ENCODE results near the gene PRSS38.

The PRSS38 gene

GRCh38 chr1:227786673-227787512 lies 28.6 kb upstream of the PRSS38 start:
- H3K27me3 Mint-ChIP-seq = no peaks in the 10 kb centered on the region
- H3K4me3 Mint-ChIP-seq = peak overlapping the region; percentile 85
- H3K27ac Mint-ChIP-seq = no peak overlapping the region
- H3K9me3 Mint-ChIP-seq = no peaks in the 10 kb centered on the region
- H3K36me3 Mint-ChIP-seq = no peaks in the 10 kb centered on the region
- H3K4me1 Mint-ChIP-seq = peaks cover 8% of the 10 kb centered on the region

- no peak overlapping the region for H3K27ac Mint-ChIP-seq
- H3K27me3 Mint-ChIP-seq = no peaks in the 10 kb centered on the region
- no peaks in the 10 kb centered on the region for H3K36me3 Mint-ChIP-seq
- H3K4me3 Mint-ChIP-seq = peak overlapping the region; percentile 85
- no peaks in the 10 kb centered on the region for H3K9me3 Mint-ChIP-seq
- peaks cover 8% of the 10 kb centered on the region for H3K4me1 Mint-ChIP-seq
Observed at GRCh38 chr1:227787513-227788270, 27.8 kb upstream of the PRSS38 start.

GRCh38 chr1:227788271-227789083 lies 27.0 kb upstream of the PRSS38 start:
- Mint-ChIP-seq H3K36me3 (no peaks in the 10 kb centered on the region), H3K9me3 (no peaks in the 10 kb centered on the region), H3K4me1 (peaks cover 8% of the 10 kb centered on the region), H3K4me3 (peak overlapping the region; percentile 85), H3K27ac (no peak overlapping the region), H3K27me3 (no peaks in the 10 kb centered on the region)

GRCh38 chr1:227789084-227790033 lies 26.1 kb upstream of the PRSS38 start:
- no peaks in the 10 kb centered on the region for H3K27me3 Mint-ChIP-seq
- H3K36me3 Mint-ChIP-seq = no peaks in the 10 kb centered on the region
- peak overlapping the region; percentile 85 for H3K4me3 Mint-ChIP-seq
- H3K27ac Mint-ChIP-seq = peak overlapping the region; percentile 74
- H3K4me1 Mint-ChIP-seq = peaks cover 8% of the 10 kb centered on the region
- H3K9me3 Mint-ChIP-seq = no peaks in the 10 kb centered on the region

GRCh38 chr1:227790034-227790400 lies 25.5 kb upstream of the PRSS38 start:
- Mint-ChIP-seq H3K4me3 (no peak overlapping the region), H3K9me3 (no peaks in the 10 kb centered on the region), H3K27me3 (no peaks in the 10 kb centered on the region), H3K4me1 (peaks cover 8% of the 10 kb centered on the region), H3K36me3 (no peaks in the 10 kb centered on the region), H3K27ac (no peak overlapping the region)

GRCh38 chr1:227790868-227791267 lies 24.6 kb upstream of the PRSS38 start:
- Mint-ChIP-seq H3K36me3 (no peaks in the 10 kb centered on the region), H3K27me3 (no peaks in the 10 kb centered on the region)

GRCh38 chr1:227791425-227792143 lies 23.9 kb upstream of the PRSS38 start:
- no peaks in the 10 kb centered on the region for H3K27me3 Mint-ChIP-seq
- H3K4me3 Mint-ChIP-seq = no peak overlapping the region
- H3K36me3 Mint-ChIP-seq = no peaks in the 10 kb centered on the region
- H3K9me3 Mint-ChIP-seq = no peaks in the 10 kb centered on the region
- H3K4me1 Mint-ChIP-seq = peaks cover 8% of the 10 kb centered on the region
- no peak overlapping the region for H3K27ac Mint-ChIP-seq

More at GRCh38 chr1:227790868-227791267, 24.6 kb upstream of the PRSS38 start:
- Mint-ChIP-seq H3K4me1 (peaks cover 8% of the 10 kb centered on the region), H3K9me3 (no peaks in the 10 kb centered on the region), H3K27ac (no peak overlapping the region), H3K4me3 (no peak overlapping the region)

GRCh38 chr1:227792216-227793078 lies 23.0 kb upstream of the PRSS38 start:
- H3K9me3 Mint-ChIP-seq = no peaks in the 10 kb centered on the region
- H3K27me3 Mint-ChIP-seq = no peaks in the 10 kb centered on the region
- H3K36me3 Mint-ChIP-seq = no peaks in the 10 kb centered on the region
- no peak overlapping the region for H3K27ac Mint-ChIP-seq
- no peak overlapping the region for H3K4me3 Mint-ChIP-seq
- H3K4me1 Mint-ChIP-seq = peaks cover 4% of the 10 kb centered on the region

- Mint-ChIP-seq H3K4me3 (no peak overlapping the region), H3K27ac (no peak overlapping the region), H3K27me3 (no peaks in the 10 kb centered on the region), H3K9me3 (no peaks in the 10 kb centered on the region), H3K36me3 (no peaks in the 10 kb centered on the region), H3K4me1 (peaks cover 4% of the 10 kb centered on the region)
Observed at GRCh38 chr1:227793079-227793947, 22.2 kb upstream of the PRSS38 start.

- Mint-ChIP-seq H3K27ac (no peak overlapping the region), H3K27me3 (no peaks in the 10 kb centered on the region), H3K36me3 (no peaks in the 10 kb centered on the region)
Observed at GRCh38 chr1:227793948-227794816, 21.3 kb upstream of the PRSS38 start.

DNA sequence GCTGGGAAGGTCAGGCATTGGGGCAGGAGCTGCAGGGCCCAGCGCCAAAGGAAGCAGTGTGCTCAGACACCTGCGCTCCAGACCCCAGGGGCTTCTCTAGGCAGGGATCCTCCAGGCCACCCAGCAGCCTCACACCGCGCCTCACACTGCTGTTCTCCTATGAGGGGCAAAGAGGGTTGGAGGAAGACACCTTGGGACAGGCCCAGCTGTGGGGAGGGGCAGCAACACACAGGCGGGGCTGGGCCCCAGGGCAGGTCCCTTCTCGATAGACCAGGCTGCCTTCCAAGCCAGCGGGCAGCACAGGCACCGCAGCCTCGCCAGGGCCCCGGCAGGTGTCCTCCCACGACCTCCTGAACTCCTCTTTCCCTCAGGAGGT lies 20.7 kb upstream of the PRSS38 start:
- H3K36me3 Mint-ChIP-seq = no peaks in the 10 kb centered on the region
- H3K9me3 Mint-ChIP-seq = no peaks in the 10 kb centered on the region
- no peak overlapping the region for H3K4me3 Mint-ChIP-seq
- H3K27ac Mint-ChIP-seq = no peak overlapping the region
- H3K27me3 Mint-ChIP-seq = no peaks in the 10 kb centered on the region
- no peaks in the 10 kb centered on the region for H3K4me1 Mint-ChIP-seq

More at GRCh38 chr1:227793948-227794816, 21.3 kb upstream of the PRSS38 start:
- peaks cover 4% of the 10 kb centered on the region for H3K4me1 Mint-ChIP-seq
- no peaks in the 10 kb centered on the region for H3K9me3 Mint-ChIP-seq
- H3K4me3 Mint-ChIP-seq = no peak overlapping the region

- Mint-ChIP-seq H3K27me3 (no peaks in the 10 kb centered on the region), H3K4me1 (no peaks in the 10 kb centered on the region), H3K36me3 (no peaks in the 10 kb centered on the region), H3K4me3 (no peak overlapping the region), H3K9me3 (no peaks in the 10 kb centered on the region), H3K27ac (no peak overlapping the region)
Observed at GRCh38 chr1:227795732-227796131, 19.7 kb upstream of the PRSS38 start.

Data from activated naive CD4-positive, alpha-beta T cell treated with anti-CD3 and anti-CD28 coated beads, Interleukin-2, amount 50 U/mL, for 24 hours (primary cell).